HTERT RPE-1 (cell line): Measurements from ENCODE around the gene CITED1.

Experiments used
- in situ Hi-C: fragments of 300-500 bp; cut with MboI; formaldehyde crosslinking; loops from 4 replicates; pipeline ENCODE4 v1.14.3; 2020; ENCODE audit warnings: low sequenced_read_pairs

Gene CITED1

DNA sequence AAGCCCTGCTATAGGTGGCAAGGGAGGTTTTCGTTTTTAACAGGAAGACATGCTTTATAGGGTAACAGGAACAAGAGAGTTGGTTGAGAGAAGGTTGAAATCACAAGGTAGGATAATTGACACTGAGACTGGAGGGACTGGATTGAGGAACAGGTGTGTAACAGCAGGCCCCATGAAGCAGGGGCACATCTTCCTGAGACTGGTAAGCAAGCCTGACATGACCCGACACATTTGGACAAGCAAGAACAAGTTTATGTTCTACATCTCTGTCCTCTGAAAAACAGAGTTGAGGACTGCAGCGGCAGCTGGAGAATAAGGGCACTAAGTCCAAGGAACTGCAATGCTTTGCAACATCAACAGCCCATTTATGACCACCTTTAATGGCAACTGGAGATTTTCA lies 33.9 kb downstream of the CITED1 start:
- in situ Hi-C loops: no loop called here

DNA sequence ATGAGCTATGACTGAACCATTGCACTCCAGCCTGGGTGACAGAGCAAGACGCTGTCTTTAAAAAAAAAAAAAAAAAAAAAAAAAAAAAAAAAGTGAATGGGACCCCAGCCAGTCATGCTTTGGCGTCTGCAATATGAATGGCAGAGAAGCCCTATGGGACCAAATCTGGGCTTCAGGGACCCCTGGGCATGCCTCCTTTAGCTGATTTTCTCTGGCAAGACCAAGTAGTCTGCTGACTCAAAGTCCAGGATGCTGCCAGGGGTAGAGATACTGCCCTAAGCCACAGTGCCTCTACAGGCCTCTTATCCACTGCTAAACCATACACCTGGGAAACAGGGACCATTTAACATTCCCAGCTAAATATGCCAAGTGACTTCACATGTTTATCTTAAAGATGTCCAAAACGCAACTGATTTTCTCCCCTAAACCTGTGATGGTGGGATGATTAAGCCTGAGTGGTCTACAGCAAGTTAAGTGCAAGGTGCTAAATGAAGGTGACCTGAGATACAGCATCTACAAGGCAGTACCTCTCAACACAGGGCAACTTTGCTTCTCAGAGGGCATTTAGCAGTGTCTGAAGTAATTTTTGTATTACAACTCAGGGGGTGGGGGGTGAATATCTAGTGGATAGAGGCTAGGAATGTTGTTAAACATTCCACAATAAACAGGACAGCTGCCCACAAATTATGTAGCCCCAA lies 34.5 kb downstream of the CITED1 start:
- in situ Hi-C loops: no loop called here

DNA sequence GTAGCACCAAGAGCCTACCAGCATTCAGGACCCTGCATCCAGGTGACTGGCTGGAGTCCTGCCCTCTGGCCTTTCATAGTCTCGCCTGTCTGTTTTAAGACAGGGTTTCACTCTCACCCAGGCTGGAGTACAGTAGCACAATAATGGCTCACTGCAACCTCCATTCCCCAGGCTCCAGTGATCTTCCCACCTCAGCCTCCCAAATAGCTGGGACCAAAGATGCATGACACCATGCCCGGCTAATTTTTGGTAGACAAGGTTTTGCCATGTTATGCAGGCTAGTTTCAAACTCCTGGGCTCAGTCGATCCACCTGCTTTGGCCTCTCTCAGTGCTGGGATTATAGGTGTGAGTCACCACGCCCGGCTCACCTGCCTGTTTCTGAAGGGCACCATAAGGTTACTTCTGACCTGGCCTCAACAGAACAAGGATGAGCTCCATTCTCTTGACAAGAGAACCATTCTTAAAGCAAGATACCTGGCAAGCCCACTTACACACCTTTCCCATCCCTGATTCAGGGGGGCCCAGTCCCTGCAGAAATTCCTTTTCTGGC lies 35.3 kb downstream of the CITED1 start:
- in situ Hi-C loops: no loop called here

DNA sequence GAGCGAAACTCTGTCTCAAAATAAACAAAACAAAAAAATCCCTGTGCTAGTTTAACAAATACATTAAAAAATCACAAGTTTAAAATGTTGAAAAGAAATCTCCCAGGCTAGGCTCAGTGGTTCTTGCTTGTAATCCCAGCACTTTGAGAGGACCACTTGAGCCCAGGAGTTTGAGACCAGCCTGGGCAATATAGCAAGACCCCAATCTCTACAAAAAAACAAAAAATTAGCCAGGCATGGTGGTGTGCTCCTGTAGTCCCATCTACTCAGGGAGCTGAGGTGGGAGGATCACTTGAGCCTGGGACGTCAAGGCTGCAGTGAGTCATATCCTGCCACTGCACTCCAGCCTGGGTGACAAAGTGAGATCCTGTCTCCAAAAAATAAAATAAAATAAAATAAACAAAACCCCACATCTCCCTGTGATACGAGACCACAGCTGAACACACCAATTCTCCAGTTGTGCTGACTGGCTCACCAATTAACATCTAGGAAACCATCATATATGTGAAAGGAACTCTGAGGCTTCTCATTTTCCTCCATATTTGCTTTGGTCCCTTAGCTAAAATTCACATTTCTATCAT lies 36.0 kb downstream of the CITED1 start:
- in situ Hi-C loops: no loop called here

DNA sequence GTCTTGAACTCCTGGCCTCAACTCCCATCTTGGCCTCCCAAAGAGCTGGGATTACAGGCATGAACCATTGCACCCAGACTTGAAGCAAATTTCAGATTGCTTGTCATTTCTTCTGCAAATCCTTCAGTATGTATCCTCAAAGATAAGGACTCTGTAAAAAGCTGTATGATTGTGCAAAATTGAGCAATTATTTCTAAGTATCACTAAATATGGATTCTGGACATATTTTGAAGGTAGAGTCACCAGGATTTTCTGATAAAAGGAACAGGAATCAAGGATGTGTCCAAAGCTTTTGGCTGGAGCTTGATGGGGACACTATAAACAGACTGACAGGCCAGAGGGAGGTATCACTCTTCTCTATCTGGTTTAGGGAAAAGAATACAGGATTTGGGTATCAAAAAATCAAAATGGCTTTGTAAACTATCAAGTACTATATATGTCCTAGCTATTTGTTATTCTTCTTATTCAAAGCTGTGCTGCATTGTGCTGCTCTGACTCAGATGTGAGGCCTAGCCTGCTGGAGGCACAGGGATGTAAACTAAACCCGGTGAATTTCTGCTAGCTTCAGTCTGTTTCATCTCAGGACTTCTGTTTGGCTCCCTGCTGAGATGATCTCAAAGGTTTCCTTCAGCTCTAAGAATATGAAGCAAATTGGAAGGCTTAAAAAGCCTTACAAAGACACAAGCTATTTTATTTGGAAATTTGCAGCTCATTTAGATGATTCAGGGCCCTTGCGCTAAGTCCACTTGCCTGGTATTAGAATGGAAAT lies 36.9 kb downstream of the CITED1 start:
- in situ Hi-C loops: no loop called here

DNA sequence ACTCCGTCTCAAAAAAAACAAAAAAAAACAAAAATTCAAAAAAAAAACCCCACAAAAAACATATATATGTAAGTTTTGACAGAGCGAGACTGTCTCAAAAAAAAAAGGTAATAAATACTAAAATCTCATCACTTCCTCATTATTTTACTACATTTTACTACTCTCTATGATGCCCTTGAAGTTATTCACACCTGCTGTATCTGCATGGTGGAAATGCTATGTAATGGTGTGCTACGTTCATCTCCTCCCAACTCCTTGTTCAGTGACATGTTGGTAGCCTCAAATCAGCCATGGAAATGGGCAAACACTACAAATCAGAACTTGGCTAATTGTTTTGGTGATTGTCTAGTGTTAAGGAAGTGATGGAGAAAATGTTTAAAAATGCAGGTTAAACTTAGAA lies 40.5 kb downstream of the CITED1 start:
- in situ Hi-C loops: no loop called here

DNA sequence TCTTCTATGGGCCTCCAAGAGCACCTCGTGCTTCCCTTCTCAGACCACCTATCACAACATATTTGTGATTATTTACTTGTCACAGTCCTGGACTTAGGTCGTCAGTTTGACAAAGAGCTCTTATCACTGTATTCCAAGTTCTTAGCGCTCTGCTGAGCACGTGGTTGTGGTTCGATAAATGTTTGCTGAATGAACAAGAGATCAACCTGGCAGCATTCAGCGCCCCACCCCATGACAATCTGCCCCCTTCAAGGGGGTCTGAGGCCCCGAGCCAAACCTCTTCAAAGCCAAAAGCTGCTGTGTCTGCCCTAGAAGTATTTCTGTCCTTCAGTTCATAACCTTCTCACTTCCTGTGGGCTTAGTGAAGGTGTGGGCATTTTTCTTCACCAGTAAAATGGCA lies 43.6 kb downstream of the CITED1 start:
- in situ Hi-C loops: no loop called here

DNA sequence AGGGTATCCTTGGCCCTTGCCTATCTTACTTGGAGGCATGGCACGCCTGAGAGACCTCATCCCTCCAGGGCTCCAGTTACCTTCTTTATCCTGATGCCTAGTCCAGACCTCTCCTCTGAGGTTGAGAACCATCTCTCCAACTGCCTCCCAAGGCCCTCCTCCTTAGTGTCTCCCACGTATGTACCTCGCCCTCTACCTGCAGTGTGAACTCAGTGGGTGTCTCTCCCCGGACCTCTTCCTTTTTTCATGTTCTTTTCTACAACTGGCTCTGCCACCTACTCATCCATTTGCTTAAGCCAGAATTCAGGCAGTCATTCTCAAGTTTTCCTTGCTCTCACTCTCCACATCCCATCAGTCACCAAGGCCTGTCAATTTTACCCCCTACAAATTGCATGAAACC lies 45.3 kb downstream of the CITED1 start:
- in situ Hi-C loops: no loop called here

DNA sequence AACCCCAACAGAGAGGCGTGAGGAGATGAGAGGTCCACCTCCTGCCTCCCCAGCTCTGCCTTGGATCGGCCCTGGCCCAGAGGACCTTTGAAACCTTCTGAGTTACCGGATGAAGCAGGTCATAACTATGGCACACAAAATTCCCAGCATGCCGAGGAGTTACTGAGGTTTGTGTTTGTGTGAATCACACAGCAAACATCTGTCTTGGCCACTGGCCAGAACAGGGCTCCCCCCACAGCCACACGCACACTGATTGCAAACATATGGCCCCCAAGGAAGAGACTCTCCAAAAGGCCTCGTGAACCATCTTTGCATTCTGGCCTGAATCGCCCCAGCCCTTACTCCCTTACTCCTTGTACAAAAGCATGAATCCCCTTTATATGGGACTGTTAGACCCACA lies 47.5 kb downstream of the CITED1 start:
- in situ Hi-C loops: no loop called here

DNA sequence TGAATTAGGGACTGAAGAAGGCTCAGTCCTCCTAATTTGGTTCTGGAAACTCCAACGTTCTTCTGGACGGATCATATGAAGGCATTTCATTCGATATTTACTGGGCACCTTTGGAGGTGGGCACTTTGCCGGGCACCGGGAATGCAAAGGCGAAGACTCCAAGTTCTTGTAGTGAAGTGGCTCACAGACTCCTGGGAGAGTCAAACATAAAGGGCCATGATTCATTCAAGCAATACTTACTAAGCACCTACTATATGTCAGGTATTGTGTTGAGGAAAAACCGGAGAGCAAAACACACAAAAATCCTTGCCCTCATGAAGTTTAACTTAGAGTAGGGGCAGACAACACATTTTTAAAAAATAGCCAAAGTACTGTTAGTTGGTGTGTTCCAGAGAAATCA lies 49.9 kb downstream of the CITED1 start:
- in situ Hi-C loops: no loop called here

DNA sequence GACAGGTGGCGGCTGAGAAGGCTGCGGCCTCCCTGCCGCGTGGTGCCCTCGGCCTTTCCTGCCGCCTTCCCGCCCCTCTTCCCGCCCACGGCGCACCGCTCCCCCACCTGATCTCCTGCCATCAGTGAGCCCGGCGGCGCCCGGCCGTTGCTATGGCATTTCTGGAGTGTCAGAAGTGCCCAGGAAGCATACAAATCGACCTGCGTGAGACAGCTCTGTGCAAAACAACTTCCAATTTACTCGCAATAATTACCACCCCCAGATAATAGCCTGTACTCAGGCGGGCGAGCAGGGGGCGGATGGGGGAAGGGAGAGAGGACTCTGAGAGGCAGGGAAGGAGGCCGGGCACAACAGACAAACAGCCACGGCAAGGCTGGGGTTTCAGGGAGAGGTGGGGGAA lies 50.3 kb downstream of the CITED1 start:
- in situ Hi-C loops: no loop called here

DNA sequence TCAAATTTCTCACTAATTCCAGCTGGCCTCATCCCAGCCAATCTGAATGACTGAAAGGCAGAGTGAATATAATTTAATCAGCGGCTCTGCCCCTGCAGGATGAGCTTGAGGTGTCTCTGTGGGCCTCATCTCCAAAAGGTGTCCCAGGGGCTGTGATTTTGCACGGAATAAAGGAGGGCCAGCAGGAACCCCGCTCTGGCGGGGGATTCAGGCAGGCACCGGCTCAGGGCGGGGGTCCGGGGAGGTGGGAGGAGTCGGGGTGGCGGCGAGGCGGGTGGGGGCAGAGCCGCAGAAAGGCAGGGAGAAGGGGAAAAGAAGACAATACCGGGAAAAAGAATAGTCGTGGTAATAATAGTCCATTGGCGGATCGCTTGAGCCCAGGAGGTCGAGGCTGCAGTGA lies 50.9 kb downstream of the CITED1 start:
- in situ Hi-C loops: no loop called here

DNA sequence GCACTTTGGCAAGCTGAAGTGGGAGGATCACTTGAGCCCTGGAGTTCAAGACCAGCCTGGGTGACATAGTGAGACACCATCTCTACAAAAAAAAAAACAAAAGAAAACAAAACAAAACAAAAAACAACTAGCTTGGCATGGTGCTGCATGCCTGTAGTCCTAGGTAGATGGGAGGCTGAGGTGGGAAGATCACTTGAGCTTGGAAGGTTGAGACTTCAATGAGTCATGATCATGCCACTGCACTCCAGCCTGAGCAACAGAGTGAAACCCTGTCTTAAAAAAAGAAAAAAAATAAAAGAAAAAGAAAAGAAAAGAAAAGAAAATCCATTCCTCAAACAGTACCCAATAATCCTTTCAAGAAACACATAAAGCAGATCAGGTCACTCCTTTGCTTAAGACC lies 52.0 kb downstream of the CITED1 start:
- in situ Hi-C loops: no loop called here
